ENCODE measurements around the gene CAMSAP2. TPM values are rescaled to one million over a fixed set of nuclear protein-coding genes. Genes with fewer than 3 reads are reported as not detected.

CAMSAP2 gene
- total and polyA plus RNA-seq, 2 experiments from 2014 or later, result 9.3 to 32.9 TPM

GRCh38 chr1:200889571-200889970 lies 150.9 kb downstream of the CAMSAP2 start:
- Histone ChIP-seq H3K27ac (no peak overlapping the region), H3K9me2 (replicated peaks; ENCODE audit: insufficient read depth) (no peaks in the 10 kb centered on the region), H3K27me3 (no peaks in the 10 kb centered on the region), H4K20me1 (ENCODE audit: insufficient read depth, poor library complexity, severe bottlenecking) (no peaks in the 10 kb centered on the region), H3K4me3 (no peak overlapping the region), H3K9me3 (ENCODE audit: low read depth) (no peaks in the 10 kb centered on the region), H3K4me2 (no peak overlapping the region), H2AFZ (no peak overlapping the region), H3K4me1 (ENCODE audit: insufficient read depth) (peaks cover 14% of the 10 kb centered on the region), H3K79me2 (peaks cover 31% of the 10 kb centered on the region), H3K36me3 (replicated peaks; ENCODE audit: insufficient read depth, low read depth) (no peaks in the 10 kb centered on the region)
- no peak for DNase-seq (ENCODE audit: low spot score)
- TF ChIP-seq EZH2 (IDR thresholded peaks at IDR 0.05; ENCODE audit: borderline replicate concordance) (no peak), CTCF (IDR thresholded peaks at IDR 0.05; ENCODE audit: poor library complexity) (no peak), EZH2phosphoT487 (IDR thresholded peaks at IDR 0.05; ENCODE audit: low read depth, severe bottlenecking, unreplicated experiment) (no peak)
- WGBS (ENCODE audit: low lambda C conversion rate, missing lambda C conversion rate), result 91% methylated on average over 2 of the region's 2 CpGs

GRCh38 chr1:200890027-200890426 lies 151.3 kb downstream of the CAMSAP2 start:
- H4K20me1 ChIP-seq (ENCODE audit: insufficient read depth, poor library complexity, severe bottlenecking), result no peaks in the 10 kb centered on the region
- H2AFZ ChIP-seq, result no peak overlapping the region
- peaks cover 35% of the 10 kb centered on the region for H3K79me2 ChIP-seq
- no peak for TF ChIP-seq EZH2phosphoT487 (IDR thresholded peaks at IDR 0.05; ENCODE audit: low read depth, severe bottlenecking, unreplicated experiment)
- no peak for TF ChIP-seq CTCF (IDR thresholded peaks at IDR 0.05; ENCODE audit: poor library complexity)
- TF ChIP-seq EZH2 (IDR thresholded peaks at IDR 0.05; ENCODE audit: borderline replicate concordance), result no peak
- no peak overlapping the region for H3K4me3 ChIP-seq
- no peaks in the 10 kb centered on the region for H3K36me3 ChIP-seq (replicated peaks; ENCODE audit: insufficient read depth, low read depth)
- no peak for DNase-seq (ENCODE audit: low spot score)
- H3K4me2 ChIP-seq, result no peak overlapping the region
- WGBS (ENCODE audit: low lambda C conversion rate, missing lambda C conversion rate), result 95% methylated on average over 15 of the region's 15 CpGs
- H3K4me1 ChIP-seq (ENCODE audit: insufficient read depth), result peaks cover 16% of the 10 kb centered on the region
- no peaks in the 10 kb centered on the region for H3K9me3 ChIP-seq (ENCODE audit: low read depth)
- H3K9me2 ChIP-seq (replicated peaks; ENCODE audit: insufficient read depth), result no peaks in the 10 kb centered on the region
- H3K27me3 ChIP-seq, result no peaks in the 10 kb centered on the region
- no peak overlapping the region for H3K27ac ChIP-seq

DNA sequence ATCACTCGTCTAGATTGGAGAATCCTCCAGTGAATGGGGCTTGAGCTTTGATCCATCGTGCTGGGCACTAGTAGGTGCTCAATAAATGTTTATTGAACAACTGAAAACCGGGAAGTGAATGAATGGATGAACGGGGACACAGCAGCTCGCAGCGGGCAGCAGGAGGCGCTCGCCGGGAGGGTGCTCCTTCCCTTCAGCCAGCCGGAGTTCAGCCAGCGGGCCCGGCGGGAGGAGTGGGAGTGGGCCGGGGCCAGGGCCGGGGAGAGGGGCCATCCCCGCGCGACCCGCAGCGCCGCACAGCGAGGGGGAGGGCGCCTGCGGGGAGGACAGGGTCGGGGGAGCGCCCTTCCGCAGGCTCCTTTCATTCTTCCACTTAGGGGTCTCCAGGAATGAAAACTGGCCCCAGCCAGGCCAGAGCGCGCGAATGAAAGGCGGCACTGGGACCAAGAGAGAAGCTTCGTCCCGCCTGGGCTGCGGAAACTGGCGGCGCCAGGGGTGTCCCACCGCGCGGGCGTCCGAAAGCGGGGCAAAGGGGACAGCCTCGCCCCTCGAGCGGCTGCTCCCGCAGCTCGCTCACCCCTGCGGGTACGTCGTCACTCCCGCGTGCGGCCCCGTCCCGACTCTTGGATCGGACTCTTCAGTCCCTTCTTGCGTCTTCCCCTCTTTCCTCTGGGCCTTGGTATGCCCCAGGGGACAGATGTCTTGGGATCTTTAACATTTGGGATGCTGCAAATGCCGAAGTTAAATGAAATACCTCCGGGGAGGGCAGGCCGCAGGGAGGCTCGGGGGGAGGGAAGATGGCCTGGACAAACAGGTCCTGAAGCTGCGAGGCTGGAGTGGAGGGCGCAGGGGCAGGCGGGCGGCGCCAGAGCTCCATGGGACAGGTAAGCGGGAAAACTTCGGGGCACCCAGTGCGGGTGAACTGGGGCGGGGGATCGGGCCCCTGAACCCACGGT lies 152.4 kb downstream of the CAMSAP2 start:
- peak; percentile 84 for DNase-seq (ENCODE audit: low spot score)
- H2AFZ ChIP-seq, result peak overlapping the region; percentile 68
- no peaks in the 10 kb centered on the region for H3K27me3 ChIP-seq
- H3K4me3 ChIP-seq, result peak overlapping the region; percentile 93
- H4K20me1 ChIP-seq (ENCODE audit: insufficient read depth, poor library complexity, severe bottlenecking), result no peaks in the 10 kb centered on the region
- TF ChIP-seq EZH2phosphoT487 (IDR thresholded peaks at IDR 0.05; ENCODE audit: low read depth, severe bottlenecking, unreplicated experiment) (no peak), CTCF (IDR thresholded peaks at IDR 0.05; ENCODE audit: poor library complexity) (peak; percentile 80)
- H3K79me2 ChIP-seq, result peaks cover 44% of the 10 kb centered on the region
- H3K9me3 ChIP-seq (ENCODE audit: low read depth), result no peaks in the 10 kb centered on the region
- under 1% methylated on average over 52 of the region's 72 CpGs for WGBS (ENCODE audit: low lambda C conversion rate, missing lambda C conversion rate)
- H3K9me2 ChIP-seq (replicated peaks; ENCODE audit: insufficient read depth), result no peaks in the 10 kb centered on the region
- peak overlapping the region; percentile 89 for H3K4me2 ChIP-seq
- peak overlapping the region; percentile 100 for H3K27ac ChIP-seq
- H3K4me1 ChIP-seq (ENCODE audit: insufficient read depth), result peaks cover 16% of the 10 kb centered on the region
- no peaks in the 10 kb centered on the region for H3K36me3 ChIP-seq (replicated peaks; ENCODE audit: insufficient read depth, low read depth)
